Uterus (tissue), 2 donors: ENCODE data around the gene PBX1.

Experiments
- POLR2A ChIP-seq, 2 donors: fragments of 450-650 bp; IDR thresholded peaks; one replicate each; pipeline ENCODE4 v1.6.1; 2016; ENCODE audit warnings: antibody characterized with exemption in 2 of 2, mild to moderate bottlenecking in 1 of 2, moderate library complexity in 1 of 2
- TF ChIP-seq, protein P1 (sequence below), 4 experiments: fragments of 200-600 bp in 2 of 4; fragments of 450-650 bp in 2 of 4; sonication (generic) in 2 of 4; IDR thresholded peaks; one replicate each; pipeline ENCODE4 v1.5.1; 2016 to 2019; ENCODE audit warnings: antibody characterized with exemption in 4 of 4, mild to moderate bottlenecking in 2 of 4, moderate library complexity in 1 of 4

DNA sequence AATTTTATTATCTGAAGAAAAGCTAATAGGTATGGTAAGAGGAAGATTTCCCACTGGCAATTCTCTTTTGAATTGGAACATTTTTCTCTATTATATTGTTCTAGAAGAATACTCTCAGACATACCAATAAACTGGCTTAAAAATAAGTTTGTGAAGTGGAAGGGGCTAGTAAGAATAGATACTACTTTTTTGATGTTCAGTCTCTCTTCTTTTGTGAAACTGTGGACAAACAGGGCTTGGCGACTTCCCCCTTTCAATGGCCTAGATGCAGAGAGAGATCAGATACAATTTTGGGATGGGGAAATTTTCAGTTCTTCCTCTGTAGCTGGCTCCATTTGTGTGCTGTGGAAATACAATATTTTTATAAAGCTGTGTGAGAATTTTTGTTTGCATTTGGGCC, 2.5 kb downstream of the PBX1 start:
- TF ChIP-seq, protein P1, sequence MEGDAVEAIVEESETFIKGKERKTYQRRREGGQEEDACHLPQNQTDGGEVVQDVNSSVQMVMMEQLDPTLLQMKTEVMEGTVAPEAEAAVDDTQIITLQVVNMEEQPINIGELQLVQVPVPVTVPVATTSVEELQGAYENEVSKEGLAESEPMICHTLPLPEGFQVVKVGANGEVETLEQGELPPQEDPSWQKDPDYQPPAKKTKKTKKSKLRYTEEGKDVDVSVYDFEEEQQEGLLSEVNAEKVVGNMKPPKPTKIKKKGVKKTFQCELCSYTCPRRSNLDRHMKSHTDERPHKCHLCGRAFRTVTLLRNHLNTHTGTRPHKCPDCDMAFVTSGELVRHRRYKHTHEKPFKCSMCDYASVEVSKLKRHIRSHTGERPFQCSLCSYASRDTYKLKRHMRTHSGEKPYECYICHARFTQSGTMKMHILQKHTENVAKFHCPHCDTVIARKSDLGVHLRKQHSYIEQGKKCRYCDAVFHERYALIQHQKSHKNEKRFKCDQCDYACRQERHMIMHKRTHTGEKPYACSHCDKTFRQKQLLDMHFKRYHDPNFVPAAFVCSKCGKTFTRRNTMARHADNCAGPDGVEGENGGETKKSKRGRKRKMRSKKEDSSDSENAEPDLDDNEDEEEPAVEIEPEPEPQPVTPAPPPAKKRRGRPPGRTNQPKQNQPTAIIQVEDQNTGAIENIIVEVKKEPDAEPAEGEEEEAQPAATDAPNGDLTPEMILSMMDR (IDR thresholded peaks at IDR 0.05), result no peak
- TF ChIP-seq POLR2A (IDR thresholded peaks at IDR 0.05), result no peak
